H9 (cell line): ENCODE results near the gene VWA1. TPM values are rescaled to one million over a fixed set of nuclear protein-coding genes. Genes with fewer than 3 reads are reported as not detected.
A peak's percentile ranks its signal among the peaks of the same experiment; 100 is the strongest.

Experiments
- DNase-seq: peaks from one replicate; pipeline ENCODE4 v3.0.0-alpha.2; 2017
- H2AFZ ChIP-seq: one replicate; pipeline ENCODE4 v1.6.1; 2013; ENCODE audit warnings: mild to moderate bottlenecking, low read length, control low read depth, moderate library complexity
- H2AK5ac ChIP-seq: 2 replicates; pipeline ENCODE4 v1.6.1; 2013; ENCODE audit warnings: low read length, control low read depth, mixed read lengths; ENCODE audit not compliant: insufficient read length
- H2BK120ac ChIP-seq: one replicate; pipeline ENCODE4 v1.6.1; 2013; ENCODE audit warnings: low read depth, mild to moderate bottlenecking, low read length, control low read depth, inconsistent platforms; ENCODE audit not compliant: poor library complexity, severe bottlenecking
- H2BK12ac ChIP-seq: 2 replicates; pipeline ENCODE4 v1.6.1; 2013; ENCODE audit warnings: low read length, control low read depth, mixed read lengths, low read depth; ENCODE audit not compliant: insufficient read length
- H2BK15ac ChIP-seq: 2 replicates; pipeline ENCODE4 v1.6.1; 2013; ENCODE audit warnings: low read depth, low read length, control low read depth
- H2BK20ac ChIP-seq: one replicate; pipeline ENCODE4 v1.6.1; 2013; ENCODE audit warnings: low read depth, mild to moderate bottlenecking, low read length, control low read depth, inconsistent platforms; ENCODE audit not compliant: poor library complexity, severe bottlenecking
- H2BK5ac ChIP-seq: 2 replicates; pipeline ENCODE4 v1.6.1; 2013; ENCODE audit warnings: low read length, control low read depth, mixed read lengths; ENCODE audit not compliant: insufficient read length
- H3K14ac ChIP-seq: 2 replicates; pipeline ENCODE4 v1.6.1; 2013; ENCODE audit warnings: low read length, control low read depth; ENCODE audit not compliant: insufficient read depth
- H3K18ac ChIP-seq: 2 replicates; pipeline ENCODE4 v1.6.1; 2013; ENCODE audit warnings: low read depth, mild to moderate bottlenecking, mixed read lengths, low read length, control low read depth; ENCODE audit not compliant: insufficient read length
- H3K23ac ChIP-seq: 2 replicates; pipeline ENCODE4 v1.6.1; 2013; ENCODE audit warnings: low read length, control low read depth, mixed read lengths, low read depth; ENCODE audit not compliant: insufficient read length
- H3K23me2 ChIP-seq: 2 replicates; pipeline ENCODE4 v1.6.1; 2013; ENCODE audit warnings: low read depth, mild to moderate bottlenecking, mixed read lengths, low read length, control low read depth; ENCODE audit not compliant: insufficient read length, poor library complexity, severe bottlenecking
- H3K27ac ChIP-seq: 2 replicates; pipeline ENCODE4 v1.5.1; 2013; ENCODE audit warnings: low read length, control low read depth, mixed read lengths, low read depth; ENCODE audit not compliant: insufficient read length
- H3K27me3 ChIP-seq: 2 replicates; pipeline ENCODE4 v1.6.1; 2013; ENCODE audit warnings: low read length, control low read depth, inconsistent platforms; ENCODE audit not compliant: insufficient read depth
- H3K4ac ChIP-seq: 2 replicates; pipeline ENCODE4 v1.6.1; 2013; ENCODE audit warnings: low read depth, mild to moderate bottlenecking, control low read depth, inconsistent platforms, low read length, moderate library complexity
- H3K4me1 ChIP-seq: 2 replicates; pipeline ENCODE4 v1.6.1; 2013; ENCODE audit warnings: low read length, control low read depth, inconsistent platforms; ENCODE audit not compliant: insufficient read depth
- H3K4me2 ChIP-seq: 2 replicates; pipeline ENCODE4 v1.6.1; 2013; ENCODE audit warnings: low read length, control low read depth, mixed read lengths; ENCODE audit not compliant: insufficient read length, insufficient read depth
- H3K56ac ChIP-seq: 2 replicates; pipeline ENCODE4 v1.6.1; 2013; ENCODE audit warnings: low read depth, mild to moderate bottlenecking, mixed read lengths, low read length, control low read depth; ENCODE audit not compliant: insufficient read length
- H3K79me1 ChIP-seq: 2 replicates; pipeline ENCODE4 v1.6.1; 2013; ENCODE audit warnings: low read depth, mild to moderate bottlenecking, moderate library complexity, low read length, control low read depth, inconsistent platforms; ENCODE audit not compliant: insufficient read depth, poor library complexity, severe bottlenecking
- H3K79me2 ChIP-seq: 2 replicates; pipeline ENCODE4 v1.6.1; 2013; ENCODE audit warnings: low read length, control low read depth, inconsistent platforms; ENCODE audit not compliant: insufficient read depth
- H3K9ac ChIP-seq: 2 replicates; pipeline ENCODE4 v1.6.1; 2013; ENCODE audit warnings: low read length, control low read depth, mixed read lengths; ENCODE audit not compliant: insufficient read length; ENCODE audit errors: extremely low read depth
- H3K9me3 ChIP-seq: one replicate; pipeline ENCODE4 v1.6.1; 2013; ENCODE audit warnings: low read depth, low read length, inconsistent platforms; ENCODE audit not compliant: control insufficient read depth
- H3T11ph ChIP-seq: one replicate; pipeline ENCODE4 v1.6.1; 2013; ENCODE audit warnings: mild to moderate bottlenecking, low read length, control low read depth, inconsistent platforms
- H4K20me1 ChIP-seq: one replicate; pipeline ENCODE4 v1.6.1; 2013; ENCODE audit not compliant: control insufficient read depth, insufficient read length, insufficient read depth
- H4K5ac ChIP-seq: 2 replicates; pipeline ENCODE4 v1.6.1; 2013; ENCODE audit warnings: low read depth, mild to moderate bottlenecking, mixed read lengths, low read length, control low read depth; ENCODE audit not compliant: insufficient read length
- H4K8ac ChIP-seq: replicated peaks from 2 replicates; pipeline ENCODE4 v1.6.1; 2013; ENCODE audit warnings: low read length, control low read depth, mixed read lengths, low read depth; ENCODE audit not compliant: insufficient read length
- H4K91ac ChIP-seq: 2 replicates; pipeline ENCODE4 v1.6.1; 2013; ENCODE audit warnings: low read depth, mild to moderate bottlenecking, moderate library complexity, mixed read lengths, low read length, control low read depth; ENCODE audit not compliant: insufficient read length
- H3K27ac Mint-ChIP-seq, 3 experiments: 2 replicates in 2 of 3; 3 replicates in 1 of 3; pipeline ENCODE4 v1.8.0; 2020 to 2021; ENCODE audit warnings: mixed read lengths in 3 of 3, mild to moderate bottlenecking in 1 of 3, moderate library complexity in 1 of 3
- H3K27me3 Mint-ChIP-seq: 2 replicates; pipeline ENCODE4 v1.8.0; 2021; ENCODE audit warnings: low read depth, mild to moderate bottlenecking, moderate library complexity, mixed read lengths
- H3K36me3 Mint-ChIP-seq, 3 experiments: 2 replicates in 2 of 3; 3 replicates in 1 of 3; pipeline ENCODE4 v1.8.0; 2020 to 2021; ENCODE audit warnings: low read depth in 3 of 3, mixed read lengths in 3 of 3; ENCODE audit not compliant: insufficient read depth in 1 of 3
- H3K4me1 Mint-ChIP-seq, 2 experiments: 2 replicates each; pipeline ENCODE4 v1.8.0; 2020; ENCODE audit warnings: mixed read lengths in 2 of 2
- H3K4me3 Mint-ChIP-seq, 2 experiments: 2 replicates in 1 of 2; 3 replicates in 1 of 2; pipeline ENCODE4 v1.8.0; 2020 to 2021; ENCODE audit warnings: mild to moderate bottlenecking in 2 of 2, mixed read lengths in 2 of 2, moderate library complexity in 1 of 2
- H3K9me3 Mint-ChIP-seq, 2 experiments: 2 replicates in 1 of 2; 3 replicates in 1 of 2; pipeline ENCODE4 v1.8.0; 2020; ENCODE audit warnings: mild to moderate bottlenecking in 2 of 2, mixed read lengths in 2 of 2, moderate library complexity in 1 of 2
- CTCF ChIP-seq: fragments of 200-600 bp; sonication (generic); conservative IDR thresholded peaks from 3 replicates; pipeline ENCODE4 v1.8.0; 2021; ENCODE audit warnings: antibody characterized with exemption, mild to moderate bottlenecking
- WGBS: extraction: QIAGEN DNeasy Blood & Tissue Kit; methylation state at CpG from one replicate; pipeline ENCODE4 v1.1.7; 2013; ENCODE audit warnings: missing lambda C conversion rate, low lambda C conversion rate, mixed read lengths; ENCODE audit not compliant: insufficient read length; ENCODE audit errors: extremely low coverage; 5-methylcytosine and 5-hydroxymethylcytosine counted together
- total RNA-seq: library from RNA; stranded (reverse); gene quantifications from 2 replicates; pipeline ENCODE4 v1.2.1, GENCODE V29; 2021

Gene VWA1
- total RNA-seq, 1 experiment from 2014 or later: 57.1 TPM

- H3K36me3 Mint-ChIP-seq: no peaks in the 10 kb centered on the region; a peak in 2 of 7 replicates
- H3K79me1 ChIP-seq: no peaks in the 10 kb centered on the region
- TF ChIP-seq CTCF: no peak
- no peak overlapping the region for H2BK5ac ChIP-seq
- no peak overlapping the region for H3K4me2 ChIP-seq
- peak overlapping the region; percentile 24; the same call in 1 of the 2 replicates for H3K14ac ChIP-seq
- H2AFZ ChIP-seq: no peak overlapping the region
- no peak overlapping the region for H2BK120ac ChIP-seq
- H2BK12ac ChIP-seq: no peak overlapping the region
- H3K56ac ChIP-seq: no peak overlapping the region
- H3K23ac ChIP-seq: no peak overlapping the region
- H3K18ac ChIP-seq: no peak overlapping the region
- H3K9me3 Mint-ChIP-seq: no peaks in the 10 kb centered on the region
- H3K79me2 ChIP-seq: no peaks in the 10 kb centered on the region
- H3K23me2 ChIP-seq: peaks cover 3% of the 10 kb centered on the region
- no peak overlapping the region for H2BK20ac ChIP-seq
- H3K4me3 Mint-ChIP-seq: no peak overlapping the region; a peak in 1 of 5 replicates
- H3K4me1 ChIP-seq: peaks cover 5% of the 10 kb centered on the region; the same call in 1 of the 2 replicates
- H3K4me1 Mint-ChIP-seq: peaks cover 33 to 55% of the 10 kb centered on the region in 2 experiments
- no peak overlapping the region for H2BK15ac ChIP-seq
- no peak overlapping the region for H4K8ac ChIP-seq
- no peak overlapping the region for H2AK5ac ChIP-seq
- no peaks in the 10 kb centered on the region for H3K9me3 ChIP-seq
- no peak overlapping the region for H3K4ac ChIP-seq
- no CpG with 5 or more reads among the region's 29 CpGs for WGBS
- H3T11ph ChIP-seq: no peak overlapping the region
- DNase-seq: peak; percentile 79
- H3K27me3 Mint-ChIP-seq: no peaks in the 10 kb centered on the region
- no peaks in the 10 kb centered on the region for H3K27me3 ChIP-seq
- no peak overlapping the region for H3K9ac ChIP-seq
- no peak overlapping the region for H4K5ac ChIP-seq
- H4K91ac ChIP-seq: no peak overlapping the region
- H3K27ac ChIP-seq: no peak overlapping the region
- H4K20me1 ChIP-seq: no peaks in the 10 kb centered on the region
- H3K27ac Mint-ChIP-seq: peak overlapping the region in 2 of 3 experiments; percentile 83 to 91; a peak in 6 of 7 replicates
Observed at GRCh38 chr1:1422465-1423244, 12.8 kb upstream of the VWA1 start.
